ENCODE measurements around the gene VLDLR.

DNA sequence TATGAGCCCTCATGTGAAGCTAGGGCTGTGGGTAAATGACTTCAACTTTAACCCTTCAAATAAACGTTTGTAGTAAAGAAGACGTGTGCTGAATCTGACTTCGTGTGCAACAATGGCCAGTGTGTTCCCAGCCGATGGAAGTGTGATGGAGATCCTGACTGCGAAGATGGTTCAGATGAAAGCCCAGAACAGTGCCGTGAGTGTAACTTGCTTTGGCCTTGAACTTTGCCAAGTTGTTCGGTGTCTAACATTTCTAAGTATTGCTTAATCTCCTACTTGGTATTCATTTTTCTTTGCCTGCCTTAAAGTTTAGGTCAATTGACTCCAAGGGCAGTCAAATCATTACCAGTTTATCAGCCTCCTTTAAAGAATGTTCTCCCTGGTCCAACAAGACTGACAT is 18.2 kb downstream of the VLDLR start:
- TF ChIP-seq, protein P1, sequence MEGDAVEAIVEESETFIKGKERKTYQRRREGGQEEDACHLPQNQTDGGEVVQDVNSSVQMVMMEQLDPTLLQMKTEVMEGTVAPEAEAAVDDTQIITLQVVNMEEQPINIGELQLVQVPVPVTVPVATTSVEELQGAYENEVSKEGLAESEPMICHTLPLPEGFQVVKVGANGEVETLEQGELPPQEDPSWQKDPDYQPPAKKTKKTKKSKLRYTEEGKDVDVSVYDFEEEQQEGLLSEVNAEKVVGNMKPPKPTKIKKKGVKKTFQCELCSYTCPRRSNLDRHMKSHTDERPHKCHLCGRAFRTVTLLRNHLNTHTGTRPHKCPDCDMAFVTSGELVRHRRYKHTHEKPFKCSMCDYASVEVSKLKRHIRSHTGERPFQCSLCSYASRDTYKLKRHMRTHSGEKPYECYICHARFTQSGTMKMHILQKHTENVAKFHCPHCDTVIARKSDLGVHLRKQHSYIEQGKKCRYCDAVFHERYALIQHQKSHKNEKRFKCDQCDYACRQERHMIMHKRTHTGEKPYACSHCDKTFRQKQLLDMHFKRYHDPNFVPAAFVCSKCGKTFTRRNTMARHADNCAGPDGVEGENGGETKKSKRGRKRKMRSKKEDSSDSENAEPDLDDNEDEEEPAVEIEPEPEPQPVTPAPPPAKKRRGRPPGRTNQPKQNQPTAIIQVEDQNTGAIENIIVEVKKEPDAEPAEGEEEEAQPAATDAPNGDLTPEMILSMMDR (conservative IDR thresholded peaks at IDR 0.05; ENCODE audit: low read length) = no peak
- no peak for TF ChIP-seq EZH2phosphoT487 (IDR thresholded peaks at IDR 0.05; ENCODE audit: borderline replicate concordance, low read depth, low read length)

Measured in OCI-LY7 (cell line).